Sigmoid colon (tissue), 7 donors: ENCODE data around the gene RELA. TPM values are rescaled to one million over a fixed set of nuclear protein-coding genes. Genes with fewer than 3 reads are reported as not detected.

Source experiments
- DNase-seq: peaks from one replicate; pipeline ENCODE4 v3.0.0-alpha.2; 2019
- H3K27ac ChIP-seq, 4 donors: fragments of 200-600 bp; sonication (generic); one replicate each; pipeline ENCODE4 v1.5.1; 2016 to 2019; ENCODE audit warnings: mild to moderate bottlenecking in 1 of 4
- H3K27me3 ChIP-seq, 3 donors: fragments of 200-600 bp; sonication (generic); one replicate each; pipeline ENCODE4 v1.5.1; 2019; ENCODE audit warnings: mild to moderate bottlenecking in 1 of 3
- H3K36me3 ChIP-seq, 4 donors: fragments of 200-600 bp; sonication (generic); one replicate each; pipeline ENCODE4 v1.5.1; 2016 to 2019
- H3K4me1 ChIP-seq, 4 donors: fragments of 200-600 bp; sonication (generic); one replicate each; pipeline ENCODE4 v1.5.1; 2017 to 2019
- H3K4me3 ChIP-seq, 4 donors: fragments of 200-600 bp; sonication (generic); one replicate each; pipeline ENCODE4 v1.5.1; 2017 to 2019; ENCODE audit warnings: mild to moderate bottlenecking in 2 of 4, moderate library complexity in 1 of 4
- H3K9me3 ChIP-seq, 4 donors: fragments of 200-600 bp in 3 of 4; sonication (generic) in 3 of 4; one replicate each; pipeline versions ENCODE4 v1.5.1 to v1.6.1; 2013 to 2019
- CTCF ChIP-seq, 4 experiments: fragments of 450-650 bp in 3 of 4; fragments of 200-600 bp in 1 of 4; IDR thresholded peaks; one replicate each; pipeline ENCODE4 v1.5.1; 2016 to 2019; ENCODE audit warnings: antibody characterized with exemption in 4 of 4, mild to moderate bottlenecking in 3 of 4, moderate library complexity in 2 of 4
- EP300 ChIP-seq, 4 donors: sonication (generic); formaldehyde crosslinking; IDR thresholded peaks; one replicate each; pipeline ENCODE4 v1.6.1; 2017; ENCODE audit warnings: antibody characterized with exemption in 4 of 4
- POLR2A ChIP-seq, 2 donors: fragments of 450-650 bp; IDR thresholded peaks; one replicate each; pipeline ENCODE4 v1.6.1; 2016; ENCODE audit warnings: antibody characterized with exemption in 2 of 2, mild to moderate bottlenecking in 2 of 2, moderate library complexity in 2 of 2
- POLR2AphosphoS5 ChIP-seq, 4 donors: sonication (generic); formaldehyde crosslinking; IDR thresholded peaks; one replicate each; pipeline ENCODE4 v1.6.1; 2017; ENCODE audit warnings: antibody characterized with exemption in 4 of 4
- WGBS, 2 donors: extraction: QIAGEN DNeasy Blood & Tissue Kit; methylation state at CpG; one replicate each; pipeline ENCODE4 v1.1.7; 2013; 5-methylcytosine and 5-hydroxymethylcytosine counted together
- intact Hi-C: fragments of 100-400 bp; cut with DNase I; formaldehyde crosslinking; loops from one replicate; pipeline ENCODE4 v1.15.1; 2023
- polyA plus RNA-seq, 3 donors: library from polyadenylated mRNA; stranded (reverse); fragments of 200-250 nt; gene quantifications; one replicate each; pipeline ENCODE4 v1.2.3, GENCODE V29; 2013
- total RNA-seq, 4 donors: library from RNA; depleted of rRNA; stranded (reverse); fragments of >200 nt; gene quantifications; one replicate each; pipeline ENCODE4 v1.1.0, GENCODE V29; 2016
- donor health status: healthy with polysubstance abuse.
- donor health status: Bipolar disorder and iron deficiency.
- donor health status: healthy.

The RELA gene
- total and polyA plus RNA-seq, 7 donors, result 33.6 to 62.6 (median 44.8) TPM

- Histone ChIP-seq H3K4me1 (peaks cover 0 to 8% (median 7%) of the 10 kb centered on the region in 4 donors), H3K27me3 (no peaks in the 10 kb centered on the region), H3K27ac (no peak overlapping the region), H3K4me3 (no peak overlapping the region), H3K9me3 (no peaks in the 10 kb centered on the region), H3K36me3 (no peaks in the 10 kb centered on the region)
- WGBS, 2 donors, result 35 to 74% methylated on average over 3 of the region's 3 CpGs
- DNase-seq, result no peak
- no peak for TF ChIP-seq CTCF (IDR thresholded peaks at IDR 0.05)
- no peak for TF ChIP-seq EP300 (IDR thresholded peaks at IDR 0.05)
- intact Hi-C loops, result loop anchor here (10.0 kb wide), 1 partner anchor 284 kb away; no protein-coding TSS in a partner anchor
Measured at GRCh38 chr11:65700399-65700798, 37.7 kb upstream of the RELA start.

GRCh38 chr11:65699306-65699705 lies 36.6 kb upstream of the RELA start:
- no peaks in the 10 kb centered on the region for H3K9me3 ChIP-seq
- H3K4me1 ChIP-seq, result peaks cover 0 to 9% (median 7%) of the 10 kb centered on the region in 4 donors
- no peak for DNase-seq
- H3K27me3 ChIP-seq, result no peaks in the 10 kb centered on the region
- intact Hi-C loops, result no loop called here
- no peak overlapping the region for H3K27ac ChIP-seq
- H3K4me3 ChIP-seq, result no peak overlapping the region
- TF ChIP-seq POLR2AphosphoS5 (IDR thresholded peaks at IDR 0.05), result no peak
- H3K36me3 ChIP-seq, result no peaks in the 10 kb centered on the region
- WGBS, 2 donors, result 86 to 90% methylated on average over 7 of the region's 7 CpGs

- no peak overlapping the region for H3K4me3 ChIP-seq
- H3K4me1 ChIP-seq, result peaks cover 0 to 9% (median 7%) of the 10 kb centered on the region in 4 donors
- H3K27ac ChIP-seq, result no peak overlapping the region
- H3K36me3 ChIP-seq, result no peaks in the 10 kb centered on the region
- TF ChIP-seq POLR2AphosphoS5 (IDR thresholded peaks at IDR 0.05) (no peak), EP300 (IDR thresholded peaks at IDR 0.05) (no peak), POLR2A (IDR thresholded peaks at IDR 0.05) (no peak), CTCF (IDR thresholded peaks at IDR 0.05) (no peak)
- H3K27me3 ChIP-seq, result no peaks in the 10 kb centered on the region
- DNase-seq, result no peak
- no peaks in the 10 kb centered on the region for H3K9me3 ChIP-seq
- intact Hi-C loops, result no loop called here
- 11 to 52% methylated on average over 8 of the region's 8 CpGs for WGBS, 2 donors
Measured at GRCh38 chr11:65698205-65698604, 35.5 kb upstream of the RELA start.

GRCh38 chr11:65696802-65697552 lies 34.3 kb upstream of the RELA start:
- Histone ChIP-seq H3K4me3 (no peak overlapping the region), H3K36me3 (no peaks in the 10 kb centered on the region), H3K9me3 (no peaks in the 10 kb centered on the region), H3K27ac (no peak overlapping the region), H3K27me3 (no peaks in the 10 kb centered on the region), H3K4me1 (peaks cover 0 to 9% (median 7%) of the 10 kb centered on the region in 4 donors)
- TF ChIP-seq POLR2AphosphoS5 (IDR thresholded peaks at IDR 0.05) (no peak), EP300 (IDR thresholded peaks at IDR 0.05) (no peak), POLR2A (IDR thresholded peaks at IDR 0.05) (no peak), CTCF (IDR thresholded peaks at IDR 0.05) (no peak)
- WGBS, 2 donors, result 88 to 89% methylated on average over 5 of the region's 5 CpGs
- intact Hi-C loops, result no loop called here
- no peak for DNase-seq

- WGBS, 2 donors, result 17 to 68% methylated on average over 12 of the region's 12 CpGs
- intact Hi-C loops, result no loop called here
- Histone ChIP-seq H3K4me1 (peaks cover 0 to 9% (median 7%) of the 10 kb centered on the region in 4 donors), H3K9me3 (no peaks in the 10 kb centered on the region), H3K27me3 (no peaks in the 10 kb centered on the region), H3K36me3 (no peaks in the 10 kb centered on the region), H3K4me3 (no peak overlapping the region), H3K27ac (no peak overlapping the region)
- no peak for TF ChIP-seq CTCF (IDR thresholded peaks at IDR 0.05)
- TF ChIP-seq POLR2A (IDR thresholded peaks at IDR 0.05), result no peak
- no peak for TF ChIP-seq POLR2AphosphoS5 (IDR thresholded peaks at IDR 0.05)
- no peak for TF ChIP-seq EP300 (IDR thresholded peaks at IDR 0.05)
- no peak for DNase-seq
Measured at GRCh38 chr11:65695459-65696241, 32.9 kb upstream of the RELA start.
